CD4-positive, CD25-positive, alpha-beta regulatory T cell (primary cell): ENCODE results near the gene ATP2A3. TPM values are rescaled to one million over a fixed set of nuclear protein-coding genes. Genes with fewer than 3 reads are reported as not detected.

ENCODE experiments used
- ATAC-seq, 2 donors: fragments of 150-1000 bp; cut with Tn5 transposase; one replicate each; pipeline ENCODE4 v1.10.0; 2021; ENCODE audit warnings: low read depth in 2 of 2, moderate number of reproducible peaks in 2 of 2, moderate library complexity in 1 of 2
- DNase-seq, 3 donors: peaks; one replicate each; pipeline versions ENCODE4 v3.0.0 to v3.0.0-alpha.2; 2012 to 2022; ENCODE audit warnings: mixed read lengths in 1 of 3
- H3K27ac ChIP-seq: one replicate; pipeline ENCODE4 v1.7.0; 2013; ENCODE audit warnings: mild to moderate bottlenecking, low read length; ENCODE audit not compliant: insufficient read depth, poor library complexity, severe bottlenecking
- H3K27me3 ChIP-seq: one replicate; pipeline ENCODE4 v1.7.0; 2013; ENCODE audit warnings: low read length; ENCODE audit not compliant: control insufficient read depth, insufficient read depth
- H3K36me3 ChIP-seq: one replicate; pipeline ENCODE4 v1.7.0; 2013; ENCODE audit warnings: mild to moderate bottlenecking, low read length, moderate library complexity; ENCODE audit not compliant: control insufficient read depth, insufficient read depth
- H3K4me1 ChIP-seq: 2 replicates; pipeline ENCODE4 v1.7.0; 2013; ENCODE audit warnings: mild to moderate bottlenecking, low read length; ENCODE audit not compliant: insufficient read depth, control insufficient read depth, poor library complexity, severe bottlenecking
- H3K4me3 ChIP-seq: one replicate; pipeline ENCODE4 v1.7.0; 2013; ENCODE audit warnings: low read depth, mild to moderate bottlenecking, low read length, moderate library complexity
- H3K9me3 ChIP-seq, 2 experiments: 1 replicate in 1 of 2; 2 replicates in 1 of 2; pipeline ENCODE4 v1.7.0; 2013; ENCODE audit warnings: low read length in 2 of 2, mild to moderate bottlenecking in 1 of 2, moderate library complexity in 1 of 2; ENCODE audit not compliant: control insufficient read depth in 2 of 2
- H3K27ac Mint-ChIP-seq, 3 donors: one replicate each; pipeline ENCODE4 v1.8.0; 2020 to 2022; ENCODE audit warnings: mild to moderate bottlenecking in 3 of 3, mixed read lengths in 3 of 3, moderate library complexity in 2 of 3
- H3K27me3 Mint-ChIP-seq: one replicate; pipeline ENCODE4 v1.8.0; 2022; ENCODE audit warnings: mild to moderate bottlenecking, mixed read lengths
- H3K36me3 Mint-ChIP-seq: one replicate; pipeline ENCODE4 v1.8.0; 2020; ENCODE audit warnings: mixed read lengths
- H3K4me1 Mint-ChIP-seq, 4 donors: one replicate each; pipeline ENCODE4 v1.8.0; 2020 to 2022; ENCODE audit warnings: mixed read lengths in 4 of 4, mild to moderate bottlenecking in 1 of 4
- H3K4me3 Mint-ChIP-seq, 4 donors: one replicate each; pipeline ENCODE4 v1.8.0; 2020 to 2022; ENCODE audit warnings: mild to moderate bottlenecking in 4 of 4, mixed read lengths in 4 of 4, moderate library complexity in 3 of 4
- H3K9me3 Mint-ChIP-seq, 7 donors: one replicate each; pipeline ENCODE4 v1.8.0; 2020 to 2022; ENCODE audit warnings: mixed read lengths in 7 of 7, mild to moderate bottlenecking in 3 of 7, moderate library complexity in 2 of 7
- polyA plus RNA-seq, 4 donors: library from polyadenylated mRNA; unstranded; fragments of 300-500 nt; fragmentation: Illumina TruSeq; gene quantifications; one replicate each; pipeline ENCODE4 v1.2.3, GENCODE V29; 2021
- total RNA-seq: library from RNA; stranded (reverse); gene quantifications from one replicate; pipeline ENCODE4 v1.2.3, GENCODE V29; 2022

The ATP2A3 gene
- total and polyA plus RNA-seq, 5 donors from 2014 or later: 33.5 to 306 (median 43.8) TPM

DNA sequence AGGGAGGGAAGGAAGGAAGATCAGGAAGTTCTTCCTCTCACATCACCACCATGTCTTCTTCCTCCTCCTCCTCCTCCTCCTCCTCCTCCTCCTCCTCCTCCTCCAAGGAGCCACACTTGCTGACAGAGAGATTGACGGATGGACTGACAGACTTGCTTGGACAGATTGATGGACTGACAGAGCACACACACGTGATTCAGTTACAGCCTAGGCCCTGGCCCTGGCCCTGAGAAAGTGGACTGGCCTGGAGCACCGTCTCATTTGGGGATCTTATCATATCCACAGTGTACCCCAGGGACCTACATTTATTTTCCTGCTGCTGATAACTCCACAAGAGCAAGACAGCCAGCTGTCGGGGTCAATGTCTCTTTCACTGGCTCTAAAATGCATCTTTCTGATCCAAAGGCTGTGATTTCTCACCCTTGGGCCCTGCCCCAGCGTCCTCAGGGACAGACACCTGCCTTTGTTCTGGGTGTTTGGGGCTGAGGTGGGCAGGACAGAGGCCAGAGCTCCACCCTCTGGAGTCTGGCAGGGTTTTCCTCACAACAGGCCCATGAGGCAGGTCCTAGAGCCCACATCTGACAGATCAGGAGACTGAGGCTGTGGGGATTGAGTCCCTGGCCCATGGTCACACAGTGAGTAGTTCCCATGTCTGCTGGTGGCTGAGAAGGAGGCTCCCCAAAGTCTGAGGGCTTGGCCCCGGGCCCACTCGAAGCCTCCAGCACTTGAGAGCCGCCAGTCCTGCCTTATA, 45.7 kb downstream of the ATP2A3 start:
- Histone ChIP-seq H3K27ac (no peak overlapping the region), H3K4me1 (peaks cover 21% of the 10 kb centered on the region), H3K36me3 (no peaks in the 10 kb centered on the region), H3K4me3 (no peak overlapping the region), H3K9me3 (no peaks in the 10 kb centered on the region), H3K27me3 (no peaks in the 10 kb centered on the region)
- ATAC-seq: no peak
- no peaks in the 10 kb centered on the region for H3K36me3 Mint-ChIP-seq
- H3K4me3 Mint-ChIP-seq: no peak overlapping the region
- DNase-seq: no peak
- H3K27me3 Mint-ChIP-seq: no peaks in the 10 kb centered on the region
- peak overlapping the region in 1 of 3 donors; percentile 31 for H3K27ac Mint-ChIP-seq
- H3K9me3 Mint-ChIP-seq: no peaks in the 10 kb centered on the region
- H3K4me1 Mint-ChIP-seq: peaks cover 0 to 36% (median 14%) of the 10 kb centered on the region in 4 donors

DNA sequence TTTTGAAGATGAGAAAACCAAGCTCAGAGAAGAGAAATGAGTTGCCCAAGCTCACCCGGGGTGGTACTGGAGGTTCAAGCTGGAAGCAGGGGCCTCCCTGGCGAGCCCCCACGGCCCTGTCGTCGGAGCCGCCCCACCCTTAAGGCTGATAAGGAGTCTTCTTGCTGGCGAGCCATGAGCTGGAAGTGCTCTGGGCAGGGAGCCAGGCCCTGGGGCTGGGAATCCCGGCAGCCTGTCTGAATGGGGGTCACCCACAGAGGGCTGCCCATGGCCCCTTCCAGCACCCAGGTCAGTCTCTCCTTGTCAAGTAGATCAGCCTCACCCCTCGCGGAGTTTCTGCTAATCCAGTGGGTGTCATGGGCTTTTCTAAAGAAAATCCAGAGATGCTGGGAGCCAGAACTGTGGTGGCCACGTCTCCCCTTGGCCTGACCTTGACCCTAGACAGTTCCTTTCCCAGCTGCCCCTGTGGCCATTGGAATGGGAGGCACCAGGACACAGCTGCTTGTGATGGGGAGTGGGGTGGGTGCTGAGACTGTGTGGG, 46.8 kb downstream of the ATP2A3 start:
- no peaks in the 10 kb centered on the region for H3K9me3 ChIP-seq
- no peaks in the 10 kb centered on the region for H3K36me3 Mint-ChIP-seq
- no peak for DNase-seq
- H3K4me3 Mint-ChIP-seq: no peak overlapping the region
- no peaks in the 10 kb centered on the region for H3K27me3 Mint-ChIP-seq
- no peak overlapping the region for H3K27ac Mint-ChIP-seq
- H3K27me3 ChIP-seq: no peaks in the 10 kb centered on the region
- H3K4me3 ChIP-seq: no peak overlapping the region
- ATAC-seq: no peak
- H3K36me3 ChIP-seq: no peaks in the 10 kb centered on the region
- peaks cover 21% of the 10 kb centered on the region for H3K4me1 ChIP-seq
- no peak overlapping the region for H3K27ac ChIP-seq
- H3K4me1 Mint-ChIP-seq: peaks cover 0 to 37% (median 15%) of the 10 kb centered on the region in 4 donors
- no peaks in the 10 kb centered on the region for H3K9me3 Mint-ChIP-seq

DNA sequence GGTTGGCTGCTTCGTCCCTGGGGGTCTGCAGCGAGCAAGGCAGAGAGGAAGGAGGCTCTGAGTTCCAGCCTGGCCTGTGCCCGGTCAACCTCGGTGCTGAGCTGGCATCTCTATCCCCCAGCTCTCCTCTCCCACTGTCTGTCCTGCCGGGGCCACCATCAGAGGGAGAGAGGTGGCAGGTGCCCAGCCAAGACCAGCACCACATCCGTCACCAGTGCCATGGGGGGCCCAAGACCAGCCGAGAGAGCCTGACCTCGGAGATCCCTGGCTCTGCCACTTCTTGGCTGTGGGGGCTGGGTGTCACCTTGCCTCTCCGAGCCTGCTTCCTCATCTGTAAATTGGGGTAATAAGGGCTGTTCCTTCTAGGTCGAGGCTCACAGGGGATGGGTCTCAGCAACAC, 47.4 kb downstream of the ATP2A3 start:
- H3K4me3 Mint-ChIP-seq: peak overlapping the region in 1 of 4 donors; percentile 38
- peak overlapping the region in 1 of 3 donors; percentile 67 for H3K27ac Mint-ChIP-seq
- DNase-seq (no peak), ATAC-seq (no peak)
- Histone ChIP-seq H3K4me3 (no peak overlapping the region), H3K36me3 (no peaks in the 10 kb centered on the region), H3K27me3 (no peaks in the 10 kb centered on the region), H3K9me3 (no peaks in the 10 kb centered on the region), H3K27ac (no peak overlapping the region), H3K4me1 (peaks cover 21% of the 10 kb centered on the region)
- H3K36me3 Mint-ChIP-seq: no peaks in the 10 kb centered on the region
- no peaks in the 10 kb centered on the region for H3K27me3 Mint-ChIP-seq
- H3K4me1 Mint-ChIP-seq: peaks cover 0 to 40% (median 16%) of the 10 kb centered on the region in 4 donors
- no peaks in the 10 kb centered on the region for H3K9me3 Mint-ChIP-seq

DNA sequence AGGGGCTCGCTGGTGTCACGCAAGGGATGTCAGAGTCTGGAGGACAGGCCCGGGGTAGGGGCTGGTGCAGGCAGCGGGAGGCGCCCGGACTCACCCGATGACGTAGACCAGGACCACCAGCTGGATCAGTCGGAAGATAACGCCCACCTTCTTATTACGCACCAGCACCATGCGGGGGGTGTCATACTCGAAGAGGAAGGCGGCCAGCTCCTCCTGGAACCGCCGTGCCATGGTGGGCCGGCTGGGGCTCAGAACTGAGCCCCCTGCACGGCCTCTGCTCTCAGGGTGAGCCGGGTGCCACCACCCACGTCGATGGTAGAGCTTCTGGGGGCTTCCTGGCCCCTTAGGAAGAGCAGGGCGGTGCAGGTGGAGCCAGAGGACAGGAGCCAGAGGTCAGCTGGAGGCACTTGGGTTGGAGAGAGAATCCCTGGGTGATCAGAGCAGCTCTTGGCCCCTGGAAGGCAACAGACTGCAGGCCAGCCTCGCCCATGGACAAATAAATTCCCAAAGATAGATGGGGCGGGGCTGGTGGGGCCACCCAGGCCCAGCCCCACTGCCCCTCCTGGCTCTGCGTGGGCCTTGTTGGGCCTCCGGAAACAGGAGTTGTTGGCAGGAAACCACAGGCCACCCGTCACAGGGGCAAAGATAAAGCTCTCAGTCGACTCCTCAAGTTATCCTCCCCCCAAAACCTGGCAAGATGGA, 48.1 kb downstream of the ATP2A3 start, which contains the start of gene P2RX1:
Gene P2RX1 (minus strand): TSS at position 471 of the 702 bp plus-strand sequence. CDS start 240 bp downstream, at position 231.
- H3K4me3 ChIP-seq: no peak within 1 kb of the TSS
- H3K36me3 ChIP-seq: no peaks in the 10 kb centered on the region
- no peaks in the 10 kb centered on the region for H3K36me3 Mint-ChIP-seq
- no peak for ATAC-seq
- no peaks in the 10 kb centered on the region for H3K27me3 ChIP-seq
- peaks cover 27% of the 10 kb centered on the region for H3K4me1 ChIP-seq
- peak in 2 of 3 donors; percentile 12 to 65 for DNase-seq
- no peaks in the 10 kb centered on the region for H3K27me3 Mint-ChIP-seq
- H3K9me3 Mint-ChIP-seq: no peaks in the 10 kb centered on the region
- H3K4me3 Mint-ChIP-seq: peak within 1 kb of the TSS in 1 of 4 donors; percentile 38
- no peaks in the 10 kb centered on the region for H3K9me3 ChIP-seq
- H3K27ac ChIP-seq: no peak within 1 kb of the TSS
- peaks cover 0 to 47% (median 21%) of the 10 kb centered on the region in 4 donors for H3K4me1 Mint-ChIP-seq
- H3K27ac Mint-ChIP-seq: peak within 1 kb of the TSS; percentile 48 to 67 (median 64)

DNA sequence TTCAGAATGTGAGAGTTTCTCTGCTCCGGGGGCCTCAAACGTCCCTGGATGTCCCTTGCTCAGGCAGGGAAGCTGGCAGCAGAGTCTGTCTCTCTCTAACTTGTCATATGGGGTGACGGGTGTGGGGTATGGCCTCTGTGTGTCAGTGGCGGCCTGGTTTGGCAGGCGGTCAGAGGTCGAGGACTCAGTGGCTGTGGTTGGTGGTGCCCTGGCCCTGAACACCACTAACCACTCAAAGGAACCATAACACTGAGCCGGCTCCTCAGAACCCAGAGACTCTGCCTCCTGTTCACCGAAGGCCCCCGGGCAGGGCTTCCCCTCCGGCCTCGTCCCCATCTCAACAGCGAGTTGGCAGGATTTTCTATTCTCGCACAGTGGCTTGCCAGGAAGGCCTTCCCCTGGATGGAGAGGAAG, 48.6 kb downstream of the ATP2A3 start:
- Mint-ChIP-seq H3K36me3 (no peaks in the 10 kb centered on the region), H3K9me3 (no peaks in the 10 kb centered on the region), H3K27me3 (no peaks in the 10 kb centered on the region), H3K27ac (peak overlapping the region in 2 of 3 donors; percentile 11 to 64), H3K4me1 (peaks cover 0 to 50% (median 23%) of the 10 kb centered on the region in 4 donors), H3K4me3 (no peak overlapping the region)
- DNase-seq: no peak
- Histone ChIP-seq H3K27ac (no peak overlapping the region), H3K4me3 (no peak overlapping the region), H3K36me3 (no peaks in the 10 kb centered on the region), H3K27me3 (no peaks in the 10 kb centered on the region), H3K4me1 (peaks cover 27% of the 10 kb centered on the region), H3K9me3 (no peaks in the 10 kb centered on the region)
- ATAC-seq: no peak

DNA sequence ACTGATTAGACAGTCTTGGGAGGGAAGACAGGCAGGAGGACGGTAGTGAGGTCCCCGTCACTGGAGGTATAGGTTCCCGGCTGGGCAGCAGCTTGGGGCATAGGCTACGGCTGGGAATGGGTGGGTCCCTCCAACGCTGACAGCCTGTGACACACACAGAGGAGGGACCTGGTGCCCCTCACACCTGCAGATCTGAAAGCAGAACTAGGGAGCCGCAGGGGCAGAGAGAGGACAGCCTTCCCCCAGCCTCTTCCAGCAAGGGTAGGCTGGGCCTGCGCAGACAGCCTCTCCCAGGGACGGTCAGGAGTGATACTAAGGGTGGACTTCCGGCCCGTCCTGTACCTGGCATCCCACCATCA, 49.9 kb downstream of the ATP2A3 start:
- H3K4me1 Mint-ChIP-seq: peaks cover 0 to 52% (median 23%) of the 10 kb centered on the region in 4 donors
- ATAC-seq (no peak), DNase-seq (no peak)
- Histone ChIP-seq H3K9me3 (no peaks in the 10 kb centered on the region), H3K4me1 (peaks cover 27% of the 10 kb centered on the region), H3K36me3 (no peaks in the 10 kb centered on the region), H3K27me3 (no peaks in the 10 kb centered on the region), H3K27ac (no peak overlapping the region), H3K4me3 (no peak overlapping the region)
- no peak overlapping the region for H3K4me3 Mint-ChIP-seq
- no peaks in the 10 kb centered on the region for H3K27me3 Mint-ChIP-seq
- H3K36me3 Mint-ChIP-seq: no peaks in the 10 kb centered on the region
- peak overlapping the region in 2 of 3 donors; percentile 75 to 80 for H3K27ac Mint-ChIP-seq
- H3K9me3 Mint-ChIP-seq: no peaks in the 10 kb centered on the region

DNA sequence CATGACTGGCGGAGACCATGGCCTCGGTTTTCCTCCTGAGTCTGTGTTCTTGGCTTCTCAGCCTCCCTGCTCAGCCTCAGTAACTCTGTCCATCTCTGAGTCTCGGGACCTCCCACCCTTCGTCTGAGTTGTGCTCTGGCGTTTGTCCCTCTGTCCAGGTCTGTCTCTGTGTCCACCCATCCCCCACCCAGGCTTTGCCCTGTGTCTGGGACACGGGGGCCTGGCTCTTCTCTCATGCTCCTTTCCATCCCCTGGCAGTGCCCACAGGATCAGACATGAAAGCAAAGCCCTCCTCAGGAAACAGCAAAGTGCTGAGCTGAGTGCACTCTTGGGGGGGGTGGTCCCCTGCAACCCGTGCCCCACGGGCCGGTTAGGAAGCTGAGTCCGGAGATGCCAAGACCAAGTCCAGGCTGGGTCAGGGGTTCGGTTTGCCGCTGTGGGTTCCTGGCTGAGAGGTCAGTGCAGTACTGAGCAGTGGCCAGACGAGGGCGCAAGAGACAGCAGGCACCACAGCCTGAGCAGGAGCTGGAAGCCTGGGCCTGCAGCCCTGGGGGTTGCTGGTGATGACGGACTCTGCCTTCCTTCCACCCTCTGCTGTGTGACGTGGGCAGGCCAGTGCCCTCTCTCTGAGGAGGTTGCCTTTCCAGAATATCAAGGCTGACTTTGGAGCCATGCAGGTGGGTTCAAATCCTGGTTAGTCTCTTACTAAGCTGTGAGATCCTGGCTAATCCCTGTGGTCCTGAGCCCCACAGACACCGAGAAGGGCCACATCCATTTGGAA, 50.5 kb downstream of the ATP2A3 start:
- peaks cover 27% of the 10 kb centered on the region for H3K4me1 ChIP-seq

More for the DNA sequence above, 50.5 kb downstream of the ATP2A3 start:
- Mint-ChIP-seq H3K4me1 (peaks cover 0 to 53% (median 23%) of the 10 kb centered on the region in 4 donors), H3K9me3 (no peaks in the 10 kb centered on the region), H3K4me3 (peak overlapping the region in 1 of 4 donors; percentile 24), H3K27ac (peak overlapping the region; percentile 18 to 80 (median 75)), H3K27me3 (no peaks in the 10 kb centered on the region), H3K36me3 (no peaks in the 10 kb centered on the region)
- DNase-seq (peak; percentile 66 to 77 (median 74)), ATAC-seq (peak; percentile 74 to 77)
- no peak overlapping the region for H3K27ac ChIP-seq
- H3K4me3 ChIP-seq: no peak overlapping the region
- no peaks in the 10 kb centered on the region for H3K36me3 ChIP-seq
- H3K27me3 ChIP-seq: no peaks in the 10 kb centered on the region
- H3K9me3 ChIP-seq: no peaks in the 10 kb centered on the region
